Activated naive CD4-positive, alpha-beta T cell treated with anti-CD3 and anti-CD28 coated beads, Interleukin-2, amount 50 U/mL, for 16 hours (primary cell): Measurements from ENCODE around the gene FUBP1.
"Not testable (repeated sequence)": the region's sequence is repeated elsewhere in the genome, so short reads cannot be mapped to it uniquely, and the experiment has no call there.

Source experiments
- DNase-seq: peaks from one replicate; pipeline ENCODE4 v3.0.0-alpha.2; 2020

The FUBP1 gene

GRCh38 chr1:77978969-77979876 lies at the start of gene FUBP1:
TSS of gene FUBP1 (minus strand) at chr1:77979072. CDS start at chr1:77979004, 68 bp downstream.
- DNase-seq = peak; percentile 92

- not testable (repeated sequence) for DNase-seq
Measured at GRCh38 chr1:78021134-78021533, 42.3 kb upstream of the FUBP1 start.

- no peak for DNase-seq
Measured at GRCh38 chr1:78019024-78019423, 40.2 kb upstream of the FUBP1 start.

- no peak for DNase-seq
Measured at GRCh38 chr1:78015148-78015547, 36.3 kb upstream of the FUBP1 start.

- DNase-seq = no peak
Measured at GRCh38 chr1:78011050-78011449, 32.2 kb upstream of the FUBP1 start.

- DNase-seq = no peak
Measured at GRCh38 chr1:78009836-78010235, 31.0 kb upstream of the FUBP1 start.

- no peak for DNase-seq
Measured at GRCh38 chr1:78009276-78009675, 30.4 kb upstream of the FUBP1 start.

GRCh38 chr1:78007677-78008341 lies 28.9 kb upstream of the FUBP1 start:
- DNase-seq = no peak

GRCh38 chr1:78006521-78006920 lies 27.6 kb upstream of the FUBP1 start:
- no peak for DNase-seq

GRCh38 chr1:78005755-78006154 lies 26.9 kb upstream of the FUBP1 start:
- DNase-seq = no peak

- DNase-seq = no peak
Measured at GRCh38 chr1:78005448-78005722, 26.5 kb upstream of the FUBP1 start.

GRCh38 chr1:78004719-78005447 lies 26.0 kb upstream of the FUBP1 start, which contains the start of gene DNAJB4:
TSS of gene DNAJB4 (plus strand) at chr1:78004939. CDS start at chr1:78005111, 172 bp downstream.
- peak; percentile 56 for DNase-seq

GRCh38 chr1:78003882-78004718 lies 25.2 kb upstream of the FUBP1 start:
- DNase-seq = peak; percentile 41

GRCh38 chr1:78003070-78003746 lies 24.3 kb upstream of the FUBP1 start:
- no peak for DNase-seq

- not testable (repeated sequence) for DNase-seq
Measured at GRCh38 chr1:78000536-78000935, 21.7 kb upstream of the FUBP1 start.

GRCh38 chr1:77996734-77997133 lies 17.9 kb upstream of the FUBP1 start:
- DNase-seq = no peak

- DNase-seq = no peak
Measured at GRCh38 chr1:77994117-77994705, 15.3 kb upstream of the FUBP1 start.

- no peak for DNase-seq
Measured at GRCh38 chr1:77991638-77992037, 12.8 kb upstream of the FUBP1 start.

GRCh38 chr1:77990629-77991204 lies 11.8 kb upstream of the FUBP1 start:
- no peak for DNase-seq

- no peak for DNase-seq
Measured at GRCh38 chr1:77989744-77990143, 10.9 kb upstream of the FUBP1 start.

- no peak for DNase-seq
Measured at GRCh38 chr1:77987919-77988318, 9.0 kb upstream of the FUBP1 start.
